CD4-positive, CD25-positive, alpha-beta regulatory T cell (primary cell): Measurements from ENCODE around the gene STK35. TPM values are rescaled to one million over a fixed set of nuclear protein-coding genes. Genes with fewer than 3 reads are reported as not detected.

Source experiments
- ATAC-seq, 2 donors: fragments of 150-1000 bp; cut with Tn5 transposase; one replicate each; pipeline ENCODE4 v1.10.0; 2021; ENCODE audit warnings: low read depth in 2 of 2, moderate number of reproducible peaks in 2 of 2, moderate library complexity in 1 of 2
- DNase-seq, 3 donors: peaks; one replicate each; pipeline versions ENCODE4 v3.0.0 to v3.0.0-alpha.2; 2012 to 2022; ENCODE audit warnings: mixed read lengths in 1 of 3
- H3K27ac ChIP-seq: one replicate; pipeline ENCODE4 v1.7.0; 2013; ENCODE audit warnings: mild to moderate bottlenecking, low read length; ENCODE audit not compliant: insufficient read depth, poor library complexity, severe bottlenecking
- H3K27me3 ChIP-seq: one replicate; pipeline ENCODE4 v1.7.0; 2013; ENCODE audit warnings: low read length; ENCODE audit not compliant: control insufficient read depth, insufficient read depth
- H3K36me3 ChIP-seq: one replicate; pipeline ENCODE4 v1.7.0; 2013; ENCODE audit warnings: mild to moderate bottlenecking, low read length, moderate library complexity; ENCODE audit not compliant: control insufficient read depth, insufficient read depth
- H3K4me1 ChIP-seq: 2 replicates; pipeline ENCODE4 v1.7.0; 2013; ENCODE audit warnings: mild to moderate bottlenecking, low read length; ENCODE audit not compliant: insufficient read depth, control insufficient read depth, poor library complexity, severe bottlenecking
- H3K4me3 ChIP-seq: one replicate; pipeline ENCODE4 v1.7.0; 2013; ENCODE audit warnings: low read depth, mild to moderate bottlenecking, low read length, moderate library complexity
- H3K9me3 ChIP-seq, 2 experiments: 1 replicate in 1 of 2; 2 replicates in 1 of 2; pipeline ENCODE4 v1.7.0; 2013; ENCODE audit warnings: low read length in 2 of 2, mild to moderate bottlenecking in 1 of 2, moderate library complexity in 1 of 2; ENCODE audit not compliant: control insufficient read depth in 2 of 2
- H3K27ac Mint-ChIP-seq, 3 donors: one replicate each; pipeline ENCODE4 v1.8.0; 2020 to 2022; ENCODE audit warnings: mild to moderate bottlenecking in 3 of 3, mixed read lengths in 3 of 3, moderate library complexity in 2 of 3
- H3K27me3 Mint-ChIP-seq: one replicate; pipeline ENCODE4 v1.8.0; 2022; ENCODE audit warnings: mild to moderate bottlenecking, mixed read lengths
- H3K36me3 Mint-ChIP-seq: one replicate; pipeline ENCODE4 v1.8.0; 2020; ENCODE audit warnings: mixed read lengths
- H3K4me1 Mint-ChIP-seq, 4 donors: one replicate each; pipeline ENCODE4 v1.8.0; 2020 to 2022; ENCODE audit warnings: mixed read lengths in 4 of 4, mild to moderate bottlenecking in 1 of 4
- H3K4me3 Mint-ChIP-seq, 4 donors: one replicate each; pipeline ENCODE4 v1.8.0; 2020 to 2022; ENCODE audit warnings: mild to moderate bottlenecking in 4 of 4, mixed read lengths in 4 of 4, moderate library complexity in 3 of 4
- H3K9me3 Mint-ChIP-seq, 7 donors: one replicate each; pipeline ENCODE4 v1.8.0; 2020 to 2022; ENCODE audit warnings: mixed read lengths in 7 of 7, mild to moderate bottlenecking in 3 of 7, moderate library complexity in 2 of 7
- polyA plus RNA-seq, 4 donors: library from polyadenylated mRNA; unstranded; fragments of 300-500 nt; fragmentation: Illumina TruSeq; gene quantifications; one replicate each; pipeline ENCODE4 v1.2.3, GENCODE V29; 2021
- total RNA-seq: library from RNA; stranded (reverse); gene quantifications from one replicate; pipeline ENCODE4 v1.2.3, GENCODE V29; 2022

STK35 gene
- total and polyA plus RNA-seq, 5 donors from 2014 or later: 5.1 to 15.7 (median 7.6) TPM

DNA sequence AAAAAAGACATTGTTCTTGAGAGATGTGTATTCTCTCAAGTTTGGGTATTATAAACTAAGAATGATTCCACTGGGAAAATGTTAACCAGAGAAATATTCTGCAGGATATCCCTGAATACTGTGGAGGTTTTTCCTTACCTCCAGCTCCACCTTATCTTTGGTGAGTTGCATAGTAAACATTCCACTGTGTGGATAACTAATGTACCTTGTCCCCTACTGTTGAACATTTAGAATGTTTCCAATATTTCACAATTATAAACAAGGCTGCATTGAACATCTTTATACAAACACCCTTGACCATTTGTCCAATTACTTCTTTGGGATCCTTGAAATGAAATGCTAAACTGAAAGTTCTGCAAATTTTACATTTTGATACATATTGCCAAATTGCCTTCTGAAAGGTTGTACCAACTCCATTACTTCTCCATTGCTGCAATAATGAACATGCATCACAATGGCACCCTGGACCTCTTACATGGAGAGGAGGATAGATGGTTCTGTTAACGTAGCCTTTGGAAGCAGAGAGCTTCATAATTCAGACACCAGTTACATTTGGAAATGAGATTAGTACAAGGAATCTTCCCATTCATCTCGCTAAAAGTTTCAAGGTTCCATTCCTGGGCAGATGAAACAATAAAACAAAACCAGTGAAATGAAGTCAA, 35.0 kb upstream of the STK35 start:
- Histone ChIP-seq H3K27ac (no peak overlapping the region), H3K4me3 (no peak overlapping the region), H3K27me3 (peaks cover 15% of the 10 kb centered on the region), H3K9me3 (no peaks in the 10 kb centered on the region), H3K4me1 (no peaks in the 10 kb centered on the region), H3K36me3 (no peaks in the 10 kb centered on the region)
- Mint-ChIP-seq H3K4me1 (no peaks in the 10 kb centered on the region), H3K27ac (no peak overlapping the region), H3K9me3 (peaks cover 0 to 2% (median 0%) of the 10 kb centered on the region in 7 donors), H3K36me3 (no peaks in the 10 kb centered on the region), H3K27me3 (peaks cover 47% of the 10 kb centered on the region), H3K4me3 (no peak overlapping the region)
- ATAC-seq: no peak
- no peak for DNase-seq

DNA sequence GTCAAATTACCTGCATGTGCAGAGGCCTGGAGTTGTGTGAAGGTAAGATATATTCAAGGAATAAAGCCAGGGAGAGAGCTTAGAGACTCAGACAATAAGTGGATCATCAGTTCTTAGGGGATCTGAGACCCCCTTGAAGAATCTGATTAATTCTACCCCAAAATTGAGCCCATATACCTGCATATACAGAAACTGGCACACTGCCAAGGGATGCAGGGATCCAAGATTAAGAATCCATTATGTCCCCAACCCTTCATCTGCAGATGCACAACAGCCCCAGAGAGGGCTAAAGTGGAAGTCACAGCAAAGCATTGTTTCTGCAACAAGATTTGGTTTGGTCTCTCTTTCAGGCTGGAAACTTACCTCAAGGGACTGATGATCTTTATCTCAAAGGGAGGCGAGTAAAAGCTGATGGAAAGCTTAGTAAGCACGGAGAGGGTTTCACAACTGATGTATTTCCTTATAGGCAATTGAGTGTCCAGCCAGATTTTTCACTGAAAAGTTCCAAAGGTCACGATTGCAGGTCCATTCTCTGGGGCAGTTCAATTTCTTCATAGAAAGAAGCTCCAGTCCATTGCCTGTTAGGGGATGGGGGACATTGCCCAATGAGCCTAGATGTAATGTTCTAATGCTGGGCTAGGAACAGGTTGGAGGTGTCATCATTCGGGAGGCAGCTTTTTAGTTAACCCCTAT, 20.9 kb upstream of the STK35 start:
- Mint-ChIP-seq H3K9me3 (peaks cover 0 to 6% (median 0%) of the 10 kb centered on the region in 7 donors), H3K4me1 (no peaks in the 10 kb centered on the region), H3K27me3 (peaks cover 39% of the 10 kb centered on the region), H3K36me3 (no peaks in the 10 kb centered on the region), H3K4me3 (no peak overlapping the region), H3K27ac (no peak overlapping the region)
- H3K27ac ChIP-seq: no peak overlapping the region
- H3K36me3 ChIP-seq: no peaks in the 10 kb centered on the region
- DNase-seq: no peak
- no peaks in the 10 kb centered on the region for H3K4me1 ChIP-seq
- H3K27me3 ChIP-seq: peaks cover 15% of the 10 kb centered on the region
- no peak for ATAC-seq
- no peak overlapping the region for H3K4me3 ChIP-seq
- H3K9me3 ChIP-seq: no peaks in the 10 kb centered on the region

DNA sequence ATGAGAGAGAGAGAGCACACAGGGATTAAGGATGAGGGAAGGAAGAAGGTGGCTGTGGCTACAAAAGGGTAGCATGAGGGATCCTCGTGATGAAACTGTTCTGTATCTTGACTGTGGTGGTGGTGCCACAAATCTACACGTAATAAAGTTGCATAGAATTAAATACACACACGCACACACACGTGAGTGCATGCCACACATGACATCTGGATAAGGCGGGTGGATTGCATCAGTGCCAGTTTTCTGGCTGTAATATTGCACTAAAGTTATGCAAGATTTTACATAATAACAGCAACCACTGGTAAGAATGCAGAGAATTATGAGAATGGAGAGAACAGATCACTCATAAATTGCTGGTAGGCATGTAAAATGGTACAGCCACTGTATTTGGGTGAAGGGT, 16.9 kb upstream of the STK35 start:
- Mint-ChIP-seq H3K4me1 (no peaks in the 10 kb centered on the region), H3K27ac (no peak overlapping the region), H3K27me3 (peaks cover 44% of the 10 kb centered on the region), H3K36me3 (no peaks in the 10 kb centered on the region), H3K9me3 (peaks cover 0 to 4% (median 0%) of the 10 kb centered on the region in 7 donors), H3K4me3 (no peak overlapping the region)
- no peak for ATAC-seq
- Histone ChIP-seq H3K9me3 (no peaks in the 10 kb centered on the region), H3K36me3 (no peaks in the 10 kb centered on the region), H3K4me3 (no peak overlapping the region), H3K4me1 (no peaks in the 10 kb centered on the region), H3K27me3 (peaks cover 19% of the 10 kb centered on the region), H3K27ac (no peak overlapping the region)
- DNase-seq: no peak

DNA sequence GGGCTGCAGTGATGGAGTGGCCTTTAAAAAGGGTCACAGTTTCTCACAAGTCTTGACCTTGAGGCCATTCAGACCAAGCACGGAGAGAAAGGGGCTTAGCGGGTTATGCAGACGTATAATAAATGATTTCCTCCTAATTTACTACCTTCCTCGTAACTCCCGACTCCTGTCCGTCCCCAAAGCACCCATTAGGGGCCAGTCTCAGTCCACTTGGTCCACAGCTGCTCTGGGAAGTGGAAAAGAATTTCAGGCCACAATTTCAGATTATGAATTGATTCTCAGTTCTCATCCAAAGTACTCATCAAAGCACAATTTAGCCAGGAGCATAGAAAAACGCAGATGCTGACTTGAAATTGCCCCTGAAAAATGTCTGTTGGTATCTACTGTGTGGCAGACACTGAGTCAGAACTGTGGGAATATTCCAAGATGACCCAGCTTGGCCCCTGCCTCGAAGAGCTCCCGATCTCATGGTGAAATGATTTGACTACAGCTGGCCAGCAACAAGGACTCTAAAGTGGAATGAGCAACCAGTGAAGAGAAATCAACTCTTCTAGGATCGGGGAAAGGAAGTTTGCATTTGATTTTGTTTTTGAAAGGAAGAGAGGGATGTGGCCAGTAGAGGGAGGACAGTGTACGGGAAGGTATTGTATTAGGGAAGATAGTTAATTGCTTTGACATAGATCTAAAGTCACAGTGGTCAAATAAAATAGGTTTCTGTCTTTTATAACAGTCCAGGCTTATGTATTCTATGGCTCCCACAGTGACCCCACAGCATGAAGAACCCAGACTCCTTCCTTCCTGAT, 15.2 kb upstream of the STK35 start:
- no peaks in the 10 kb centered on the region for H3K4me1 ChIP-seq
- Mint-ChIP-seq H3K4me3 (no peak overlapping the region), H3K27me3 (peaks cover 39% of the 10 kb centered on the region), H3K27ac (no peak overlapping the region), H3K36me3 (no peaks in the 10 kb centered on the region), H3K4me1 (no peaks in the 10 kb centered on the region), H3K9me3 (peaks cover 0 to 2% (median 0%) of the 10 kb centered on the region in 7 donors)
- H3K9me3 ChIP-seq: no peaks in the 10 kb centered on the region
- peaks cover 15% of the 10 kb centered on the region for H3K27me3 ChIP-seq
- H3K36me3 ChIP-seq: no peaks in the 10 kb centered on the region
- no peak overlapping the region for H3K27ac ChIP-seq
- H3K4me3 ChIP-seq: no peak overlapping the region
- no peak for DNase-seq
- ATAC-seq: no peak

DNA sequence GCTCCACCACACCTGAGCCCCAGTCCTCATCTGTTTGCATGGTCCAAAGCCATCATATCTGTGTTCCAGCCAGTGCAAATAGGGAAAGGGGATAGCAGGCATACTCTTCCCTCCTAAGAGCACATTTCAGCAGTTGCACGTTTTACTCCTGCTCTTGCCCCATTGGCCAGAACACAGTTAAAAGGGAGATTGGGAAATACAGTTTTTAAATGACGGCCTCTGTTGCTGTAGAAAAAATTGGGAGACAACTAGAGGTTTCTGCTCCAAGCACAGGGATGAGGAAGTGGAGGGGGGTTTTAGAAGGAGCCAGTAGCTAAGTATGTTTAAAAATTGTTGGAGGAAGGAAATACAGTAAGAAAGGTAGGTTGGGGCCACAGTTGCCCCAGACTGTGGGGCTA, 14.6 kb upstream of the STK35 start:
- peaks cover 17% of the 10 kb centered on the region for H3K27me3 ChIP-seq
- Mint-ChIP-seq H3K4me3 (no peak overlapping the region), H3K27ac (no peak overlapping the region), H3K36me3 (no peaks in the 10 kb centered on the region), H3K4me1 (no peaks in the 10 kb centered on the region), H3K9me3 (no peaks in the 10 kb centered on the region), H3K27me3 (peaks cover 41% of the 10 kb centered on the region)
- no peak for DNase-seq
- H3K27ac ChIP-seq: no peak overlapping the region
- no peak overlapping the region for H3K4me3 ChIP-seq
- H3K9me3 ChIP-seq: no peaks in the 10 kb centered on the region
- H3K36me3 ChIP-seq: no peaks in the 10 kb centered on the region
- ATAC-seq: no peak
- H3K4me1 ChIP-seq: no peaks in the 10 kb centered on the region

DNA sequence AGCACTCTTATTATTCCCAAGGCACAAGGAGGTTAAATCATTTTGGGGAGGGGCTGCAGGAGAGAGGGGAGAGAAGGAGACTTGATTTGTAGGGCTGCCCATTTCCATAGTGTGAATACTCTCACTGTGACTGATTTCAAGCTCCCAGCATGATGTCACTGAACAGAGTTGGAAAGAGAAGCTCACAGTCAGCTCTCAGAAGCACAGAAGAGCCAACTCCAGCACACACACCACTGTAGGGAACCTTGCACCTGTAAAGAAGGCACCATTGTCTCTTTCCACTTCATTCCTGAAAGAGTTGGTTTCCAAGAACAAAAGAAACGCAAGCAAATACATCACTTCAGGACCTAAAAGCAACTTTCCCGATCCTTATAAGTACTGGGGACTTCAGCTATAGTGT, 12.7 kb upstream of the STK35 start:
- H3K36me3 Mint-ChIP-seq: no peaks in the 10 kb centered on the region
- H3K4me3 ChIP-seq: no peak overlapping the region
- no peak overlapping the region for H3K27ac Mint-ChIP-seq
- no peaks in the 10 kb centered on the region for H3K36me3 ChIP-seq
- no peak overlapping the region for H3K4me3 Mint-ChIP-seq
- no peak overlapping the region for H3K27ac ChIP-seq
- H3K27me3 ChIP-seq: peaks cover 19% of the 10 kb centered on the region
- H3K9me3 ChIP-seq: no peaks in the 10 kb centered on the region
- no peaks in the 10 kb centered on the region for H3K9me3 Mint-ChIP-seq
- no peaks in the 10 kb centered on the region for H3K4me1 ChIP-seq
- peaks cover 0 to 3% (median 0%) of the 10 kb centered on the region in 4 donors for H3K4me1 Mint-ChIP-seq
- peaks cover 42% of the 10 kb centered on the region for H3K27me3 Mint-ChIP-seq
- no peak for DNase-seq
- no peak for ATAC-seq

DNA sequence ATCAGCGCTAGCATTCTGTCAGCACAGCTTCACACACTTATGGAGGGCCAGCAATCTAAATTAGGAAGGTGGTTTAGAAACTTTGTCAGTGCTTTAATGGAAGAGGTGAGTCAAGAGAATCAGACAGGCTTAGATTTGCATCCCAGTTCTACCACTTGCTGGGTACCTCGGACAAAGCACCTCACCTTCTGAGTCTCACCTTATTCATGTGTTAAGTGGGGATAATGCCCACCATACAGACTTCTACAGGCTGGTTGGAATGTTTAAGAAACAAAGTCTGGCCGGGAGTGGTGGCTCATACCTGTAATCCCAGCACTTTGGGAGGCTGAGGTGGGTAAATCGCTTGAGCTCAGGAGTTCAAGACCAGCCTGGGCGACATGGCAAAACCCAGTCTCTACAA, 12.2 kb upstream of the STK35 start:
- H3K4me3 ChIP-seq: no peak overlapping the region
- H3K27me3 ChIP-seq: peaks cover 24% of the 10 kb centered on the region
- Mint-ChIP-seq H3K27ac (no peak overlapping the region), H3K36me3 (no peaks in the 10 kb centered on the region), H3K4me1 (peaks cover 0 to 4% (median 0%) of the 10 kb centered on the region in 4 donors), H3K9me3 (no peaks in the 10 kb centered on the region), H3K4me3 (no peak overlapping the region), H3K27me3 (peaks cover 45% of the 10 kb centered on the region)
- H3K36me3 ChIP-seq: no peaks in the 10 kb centered on the region
- no peak for ATAC-seq
- no peaks in the 10 kb centered on the region for H3K4me1 ChIP-seq
- H3K27ac ChIP-seq: no peak overlapping the region
- H3K9me3 ChIP-seq: no peaks in the 10 kb centered on the region
- DNase-seq: no peak
